Lung (tissue), 12 donors: ENCODE measurements around the gene ZNF267. TPM values are rescaled to one million over a fixed set of nuclear protein-coding genes. Genes with fewer than 3 reads are reported as not detected.

Experiments
- ATAC-seq: fragments of 200-7000 bp; cut with Tn5 transposase; one replicate; pipeline ENCODE4 v1.9.1; 2020; ENCODE audit warnings: moderate number of reproducible peaks; ENCODE audit not compliant: insufficient read depth, low FRiP score
- DNase-seq, 3 donors: peaks; one replicate each; pipeline ENCODE4 v3.0.0-alpha.2; 2013 to 2017
- H3K27ac ChIP-seq, 2 donors: one replicate each; pipeline ENCODE4 v1.5.1; 2013; ENCODE audit warnings: mild to moderate bottlenecking in 2 of 2, moderate library complexity in 2 of 2, control low read depth in 1 of 2, inconsistent platforms in 1 of 2, low read depth in 1 of 2, low read length in 1 of 2
- H3K27me3 ChIP-seq, 3 donors: one replicate each; pipeline ENCODE4 v1.5.1; 2013; ENCODE audit warnings: low read length in 2 of 3; ENCODE audit not compliant: control insufficient read depth in 3 of 3, insufficient read depth in 3 of 3
- H3K36me3 ChIP-seq, 4 donors: one replicate each; pipeline ENCODE4 v1.5.1; 2013; ENCODE audit warnings: low read length in 4 of 4, mild to moderate bottlenecking in 1 of 4, moderate library complexity in 1 of 4; ENCODE audit not compliant: control insufficient read depth in 4 of 4, insufficient read depth in 4 of 4
- H3K4me1 ChIP-seq, 5 donors: one replicate each; pipeline ENCODE4 v1.5.1; 2013; ENCODE audit warnings: low read length in 5 of 5, mild to moderate bottlenecking in 2 of 5, moderate library complexity in 1 of 5; ENCODE audit not compliant: control insufficient read depth in 5 of 5, insufficient read depth in 5 of 5
- H3K4me3 ChIP-seq: one replicate; pipeline ENCODE4 v1.5.1; 2013; ENCODE audit warnings: mild to moderate bottlenecking, control low read depth, moderate library complexity
- H3K9ac ChIP-seq, 2 donors: one replicate each; pipeline ENCODE4 v1.5.1; 2013; ENCODE audit warnings: low read length in 2 of 2, control low read depth in 1 of 2; ENCODE audit not compliant: insufficient read depth in 1 of 2
- H3K9me3 ChIP-seq, 4 donors: one replicate each; pipeline ENCODE4 v1.5.1; 2013; ENCODE audit warnings: low read length in 3 of 4, mild to moderate bottlenecking in 1 of 4, moderate library complexity in 1 of 4; ENCODE audit not compliant: control insufficient read depth in 4 of 4, insufficient read depth in 3 of 4
- WGBS, 2 donors: extraction: QIAGEN DNeasy Blood & Tissue Kit; methylation state at CpG; one replicate each; pipeline ENCODE4 v1.1.7; 2013; 5-methylcytosine and 5-hydroxymethylcytosine counted together
- polyA plus RNA-seq, 2 donors: library from polyadenylated mRNA; stranded (reverse); fragments of 200-250 nt; gene quantifications; one replicate each; pipeline ENCODE4 v1.2.1, GENCODE V29; 2013
- total RNA-seq, 2 donors: library from RNA; depleted of rRNA in 1 of 2; stranded (reverse); fragments of >200 nt in 1 of 2; gene quantifications; one replicate each; pipeline ENCODE4 v1.2.1, GENCODE V29; 2014 to 2021
- TF ChIP-seq, protein P1 (sequence below): IDR thresholded peaks from 2 replicates; pipeline ENCODE4 v1.5.1; 2012; ENCODE audit warnings: mild to moderate bottlenecking; ENCODE audit errors: control extremely low read depth, extremely low read depth
- donor health status: control.
- donor health status: control.
- donor health status: Bipolar disorder and iron deficiency.
- donor health status: healthy.
- donor health status: DM: yes; HTN: yes; CAD: no.

Gene ZNF267
- total and polyA plus RNA-seq, 4 donors: 5.6 to 20.6 (median 20.5) TPM

DNA sequence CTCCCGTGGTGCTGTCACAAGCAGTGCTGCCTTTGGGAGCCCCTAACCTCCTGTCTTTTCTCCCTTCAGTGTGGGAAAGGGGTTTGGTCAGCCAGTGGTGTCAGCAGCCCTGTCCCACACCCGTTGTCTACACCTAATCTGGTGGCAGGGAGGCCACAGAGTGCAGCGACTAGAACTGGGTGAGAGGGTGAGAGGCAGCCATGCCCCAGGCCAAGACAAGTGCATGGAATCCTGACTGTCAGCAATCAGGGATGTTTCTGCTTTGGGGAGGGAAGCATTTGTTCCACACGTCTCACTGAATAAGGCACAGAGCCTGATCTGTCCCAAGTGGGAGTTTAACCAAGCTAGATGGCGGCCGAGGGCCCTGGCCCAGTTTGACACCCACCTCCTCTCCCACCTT is 1.4 kb upstream of the ZNF267 start:
- Histone ChIP-seq H3K9ac (no peak overlapping the region), H3K36me3 (no peaks in the 10 kb centered on the region), H3K4me3 (no peak overlapping the region), H3K27ac (no peak overlapping the region), H3K4me1 (peaks cover 0 to 15% (median 0%) of the 10 kb centered on the region in 5 donors), H3K27me3 (peaks cover 0 to 2% (median 0%) of the 10 kb centered on the region in 3 donors), H3K9me3 (no peaks in the 10 kb centered on the region)
- 90 to 92% methylated on average over 6 of the region's 6 CpGs for WGBS, 2 donors
- DNase-seq (no peak), ATAC-seq (no peak)
- TF ChIP-seq, protein P1, sequence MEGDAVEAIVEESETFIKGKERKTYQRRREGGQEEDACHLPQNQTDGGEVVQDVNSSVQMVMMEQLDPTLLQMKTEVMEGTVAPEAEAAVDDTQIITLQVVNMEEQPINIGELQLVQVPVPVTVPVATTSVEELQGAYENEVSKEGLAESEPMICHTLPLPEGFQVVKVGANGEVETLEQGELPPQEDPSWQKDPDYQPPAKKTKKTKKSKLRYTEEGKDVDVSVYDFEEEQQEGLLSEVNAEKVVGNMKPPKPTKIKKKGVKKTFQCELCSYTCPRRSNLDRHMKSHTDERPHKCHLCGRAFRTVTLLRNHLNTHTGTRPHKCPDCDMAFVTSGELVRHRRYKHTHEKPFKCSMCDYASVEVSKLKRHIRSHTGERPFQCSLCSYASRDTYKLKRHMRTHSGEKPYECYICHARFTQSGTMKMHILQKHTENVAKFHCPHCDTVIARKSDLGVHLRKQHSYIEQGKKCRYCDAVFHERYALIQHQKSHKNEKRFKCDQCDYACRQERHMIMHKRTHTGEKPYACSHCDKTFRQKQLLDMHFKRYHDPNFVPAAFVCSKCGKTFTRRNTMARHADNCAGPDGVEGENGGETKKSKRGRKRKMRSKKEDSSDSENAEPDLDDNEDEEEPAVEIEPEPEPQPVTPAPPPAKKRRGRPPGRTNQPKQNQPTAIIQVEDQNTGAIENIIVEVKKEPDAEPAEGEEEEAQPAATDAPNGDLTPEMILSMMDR: no peak

GRCh38 chr16:31874366-31875111 is 932 bp downstream of the ZNF267 start:
- H3K4me1 ChIP-seq: peaks cover 0 to 16% (median 0%) of the 10 kb centered on the region in 5 donors
- TF ChIP-seq, protein P1: no peak
- ATAC-seq (peak; percentile 43), DNase-seq (peak in 2 of 3 donors; percentile 45 to 52)
- H3K27me3 ChIP-seq: no peaks in the 10 kb centered on the region
- peak overlapping the region; percentile 93 to 97 for H3K9ac ChIP-seq
- peak overlapping the region; percentile 100 for H3K4me3 ChIP-seq
- WGBS, 2 donors: 3 to 6% methylated on average over 14 of the region's 14 CpGs
- H3K9me3 ChIP-seq: no peaks in the 10 kb centered on the region
- H3K36me3 ChIP-seq: peaks cover 0 to 3% (median 0%) of the 10 kb centered on the region in 4 donors
- peak overlapping the region in 1 of 2 donors; percentile 97 for H3K27ac ChIP-seq

- Histone ChIP-seq H3K4me1 (peaks cover 0 to 21% (median 0%) of the 10 kb centered on the region in 5 donors), H3K4me3 (no peak overlapping the region), H3K9me3 (no peaks in the 10 kb centered on the region), H3K9ac (peak overlapping the region; percentile 93 to 97), H3K27me3 (no peaks in the 10 kb centered on the region), H3K36me3 (peaks cover 0 to 4% (median 0%) of the 10 kb centered on the region in 4 donors), H3K27ac (peak overlapping the region in 1 of 2 donors; percentile 20)
- DNase-seq (no peak), ATAC-seq (no peak)
- WGBS, 2 donors: 76 to 82% methylated on average over 5 of the region's 5 CpGs
- TF ChIP-seq, protein P1: no peak
These were observed 1.7 kb downstream of the ZNF267 start for GRCh38 chr16:31875112-31875803.
